HG02678 (cell line): ENCODE data around the gene CFAP100.

Experiments used
- ATAC-seq: cut with Tn5 transposase; IDR thresholded peaks from one replicate; pipeline ENCODE4 v1.9.1; 2021; ENCODE audit warnings: mild to moderate bottlenecking, moderate library complexity; ENCODE audit not compliant: unreplicated experiment

CFAP100 gene

GRCh38 chr3:126373682-126374601, 20.8 kb upstream of the CFAP100 start:
- no peak for ATAC-seq

GRCh38 chr3:126375835-126376331, 18.8 kb upstream of the CFAP100 start:
- no peak for ATAC-seq

GRCh38 chr3:126376444-126376843, 18.3 kb upstream of the CFAP100 start:
- ATAC-seq, result no peak

- ATAC-seq, result no peak
Measured at GRCh38 chr3:126377211-126377610, 17.5 kb upstream of the CFAP100 start.

GRCh38 chr3:126378341-126378751, 16.4 kb upstream of the CFAP100 start:
- ATAC-seq, result no peak

- ATAC-seq, result no peak
Measured at GRCh38 chr3:126380011-126380768, 14.5 kb upstream of the CFAP100 start.

GRCh38 chr3:126381966-126382365, 12.7 kb upstream of the CFAP100 start:
- no peak for ATAC-seq

GRCh38 chr3:126389112-126389793, 5.5 kb upstream of the CFAP100 start:
- peak; percentile 89 for ATAC-seq

GRCh38 chr3:126389794-126390146, 4.9 kb upstream of the CFAP100 start:
- no peak for ATAC-seq

- ATAC-seq, result no peak
Measured at GRCh38 chr3:126390201-126390600, 4.5 kb upstream of the CFAP100 start.

- ATAC-seq, result no peak
Measured at GRCh38 chr3:126390751-126391150, 4.0 kb upstream of the CFAP100 start.

GRCh38 chr3:126391631-126392030, 3.1 kb upstream of the CFAP100 start:
- no peak for ATAC-seq

GRCh38 chr3:126392246-126392645, 2.5 kb upstream of the CFAP100 start:
- no peak for ATAC-seq

GRCh38 chr3:126393563-126393962, 1.1 kb upstream of the CFAP100 start:
- ATAC-seq, result no peak

GRCh38 chr3:126394977-126395321, 240 bp downstream of the CFAP100 start:
- no peak for ATAC-seq

- no peak for ATAC-seq
Measured at GRCh38 chr3:126395846-126396513, 1.3 kb downstream of the CFAP100 start.

GRCh38 chr3:126396536-126396935, 1.8 kb downstream of the CFAP100 start:
- ATAC-seq, result no peak

- no peak for ATAC-seq
Measured at GRCh38 chr3:126397610-126398422, 3.1 kb downstream of the CFAP100 start.

GRCh38 chr3:126398423-126399350, 4.0 kb downstream of the CFAP100 start:
- peak; percentile 8 for ATAC-seq
